AG10803 (cell line): ENCODE results near the gene IPCEF1.
"Not testable (repeated sequence)": the region's sequence is repeated elsewhere in the genome, so short reads cannot be mapped to it uniquely, and the experiment has no call there.

Source experiments
- DNase-seq: peaks from one replicate; pipeline ENCODE4 v3.0.0; 2010; ENCODE audit warnings: low read depth
- H3K4me3 ChIP-seq: 2 replicates; pipeline ENCODE4 v1.5.1; 2011; ENCODE audit warnings: mild to moderate bottlenecking, low read length, control low read depth
- TF ChIP-seq, protein P1 (sequence below): conservative IDR thresholded peaks from 2 replicates; pipeline ENCODE4 v1.5.1; 2011; ENCODE audit warnings: mild to moderate bottlenecking, low read length, control low read depth, inconsistent platforms

IPCEF1 gene

DNA sequence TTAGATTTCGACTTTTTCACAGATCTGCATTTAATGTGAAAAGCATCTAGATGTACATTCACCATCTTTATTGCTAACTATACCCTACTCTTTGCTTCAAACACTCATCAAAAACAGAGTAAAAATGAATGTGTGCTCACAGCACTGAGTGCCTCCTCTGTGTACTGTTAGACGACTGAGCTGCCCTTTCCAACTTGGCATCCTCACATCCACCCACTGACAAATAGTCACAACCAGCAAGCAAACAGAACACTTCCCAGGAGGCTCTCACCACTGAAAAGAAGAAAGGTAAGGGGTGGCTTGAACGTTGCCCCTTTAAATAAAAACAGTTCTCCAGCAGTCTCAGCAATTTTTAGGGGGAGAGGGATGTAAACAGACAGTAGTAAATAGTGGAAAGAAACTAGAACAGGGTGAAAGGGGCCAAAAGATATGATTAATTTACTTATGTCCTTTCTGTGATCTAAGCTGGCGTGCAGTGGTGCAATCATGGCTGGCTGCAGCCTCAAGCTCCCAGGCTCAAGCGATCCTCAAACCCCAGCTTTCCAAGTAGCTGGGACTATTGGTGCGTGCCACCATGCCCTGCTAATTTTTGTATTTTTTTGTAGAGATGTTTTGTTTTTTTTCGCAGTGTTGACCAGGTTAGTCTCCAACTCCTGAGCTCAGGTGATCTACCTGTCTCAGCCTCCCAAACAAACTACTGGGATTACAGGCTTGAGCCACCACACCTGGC lies 48.7 kb downstream of the IPCEF1 start:
- TF ChIP-seq, protein P1, sequence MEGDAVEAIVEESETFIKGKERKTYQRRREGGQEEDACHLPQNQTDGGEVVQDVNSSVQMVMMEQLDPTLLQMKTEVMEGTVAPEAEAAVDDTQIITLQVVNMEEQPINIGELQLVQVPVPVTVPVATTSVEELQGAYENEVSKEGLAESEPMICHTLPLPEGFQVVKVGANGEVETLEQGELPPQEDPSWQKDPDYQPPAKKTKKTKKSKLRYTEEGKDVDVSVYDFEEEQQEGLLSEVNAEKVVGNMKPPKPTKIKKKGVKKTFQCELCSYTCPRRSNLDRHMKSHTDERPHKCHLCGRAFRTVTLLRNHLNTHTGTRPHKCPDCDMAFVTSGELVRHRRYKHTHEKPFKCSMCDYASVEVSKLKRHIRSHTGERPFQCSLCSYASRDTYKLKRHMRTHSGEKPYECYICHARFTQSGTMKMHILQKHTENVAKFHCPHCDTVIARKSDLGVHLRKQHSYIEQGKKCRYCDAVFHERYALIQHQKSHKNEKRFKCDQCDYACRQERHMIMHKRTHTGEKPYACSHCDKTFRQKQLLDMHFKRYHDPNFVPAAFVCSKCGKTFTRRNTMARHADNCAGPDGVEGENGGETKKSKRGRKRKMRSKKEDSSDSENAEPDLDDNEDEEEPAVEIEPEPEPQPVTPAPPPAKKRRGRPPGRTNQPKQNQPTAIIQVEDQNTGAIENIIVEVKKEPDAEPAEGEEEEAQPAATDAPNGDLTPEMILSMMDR = no peak
- no peak for DNase-seq
- no peak overlapping the region for H3K4me3 ChIP-seq

DNA sequence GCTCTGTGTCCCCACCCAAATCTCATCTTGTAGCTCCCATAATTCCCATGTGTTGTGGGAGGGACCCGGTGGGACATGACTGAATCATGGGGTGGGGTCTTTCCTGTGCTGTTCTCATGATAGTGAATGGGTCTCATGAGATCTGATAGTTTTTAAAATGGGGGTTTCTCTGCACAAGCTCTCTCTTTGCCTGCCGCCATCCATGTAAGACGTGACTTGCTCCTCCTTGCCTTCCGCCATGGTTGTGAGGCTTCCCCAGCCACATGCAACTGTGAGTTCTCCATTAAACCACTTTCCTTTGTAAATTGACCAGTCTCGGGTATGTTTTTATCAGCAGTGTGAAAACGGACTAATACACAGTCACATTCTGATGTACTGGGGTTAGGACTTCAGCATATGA lies 49.5 kb downstream of the IPCEF1 start:
- H3K4me3 ChIP-seq, DNase-seq: not testable (repeated sequence)

DNA sequence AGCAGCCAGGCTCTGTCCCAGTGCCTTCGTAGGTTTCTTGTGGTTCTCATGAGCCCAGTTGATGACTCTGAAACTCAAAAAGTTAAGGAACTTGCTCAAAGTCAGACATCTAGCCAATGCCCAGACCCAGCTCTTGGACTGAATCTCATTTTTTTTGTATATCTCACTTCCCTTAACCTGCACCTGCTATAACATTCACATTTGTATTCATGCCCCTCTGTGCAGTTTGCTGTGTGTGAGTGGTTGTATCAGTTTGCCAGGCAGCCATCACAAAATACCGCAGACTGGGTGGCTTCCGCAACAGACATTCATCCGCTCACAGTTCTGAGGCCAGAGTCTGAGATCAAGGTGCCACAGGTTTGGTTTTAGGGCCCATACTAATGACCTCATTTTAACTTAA lies 49.9 kb downstream of the IPCEF1 start:
- TF ChIP-seq, protein P1 = no peak
- no peak overlapping the region for H3K4me3 ChIP-seq
- DNase-seq = no peak

DNA sequence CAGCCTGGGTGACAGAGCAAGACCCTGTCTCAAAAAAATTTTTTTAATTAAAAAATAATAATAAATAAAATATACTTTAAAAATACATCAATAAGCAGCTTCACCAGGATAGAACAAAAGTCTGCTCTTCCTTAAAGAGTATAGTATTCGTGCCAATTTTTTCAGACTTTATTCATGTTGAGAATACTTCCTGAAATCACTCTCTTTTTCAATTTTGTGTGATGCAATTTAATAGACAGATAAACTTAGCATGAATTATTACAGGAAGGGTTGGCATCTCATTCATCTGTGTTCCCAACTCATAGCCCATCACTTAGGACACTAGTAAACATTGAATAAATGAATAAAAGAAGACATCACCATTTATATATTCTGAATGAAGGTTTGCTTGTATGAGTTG lies 52.4 kb downstream of the IPCEF1 start:
- no peak for DNase-seq

DNA sequence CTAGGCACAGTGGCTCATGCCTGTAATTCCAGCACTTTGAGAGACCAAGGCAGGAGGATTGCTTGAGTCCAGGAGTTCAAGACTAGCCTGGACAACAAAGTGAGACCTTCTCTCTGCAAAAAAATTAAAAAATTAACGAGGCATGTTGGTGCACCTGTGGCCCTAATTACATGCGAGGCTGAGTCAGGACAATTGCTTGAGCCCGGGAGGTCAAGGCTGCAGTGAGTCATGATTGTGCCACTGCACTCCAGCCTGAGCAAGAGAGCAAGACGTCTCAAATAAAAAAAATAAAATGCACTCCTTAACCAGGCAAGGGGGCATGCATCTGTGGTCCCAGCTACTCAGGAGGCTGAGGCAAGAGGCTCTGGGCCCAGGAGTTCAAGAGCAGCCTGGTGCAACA lies 53.0 kb downstream of the IPCEF1 start:
- not testable (repeated sequence) for H3K4me3 ChIP-seq

More for the DNA sequence above, 52.4 kb downstream of the IPCEF1 start:
- H3K4me3 ChIP-seq = no peak overlapping the region
- TF ChIP-seq, protein P1 = no peak

DNA sequence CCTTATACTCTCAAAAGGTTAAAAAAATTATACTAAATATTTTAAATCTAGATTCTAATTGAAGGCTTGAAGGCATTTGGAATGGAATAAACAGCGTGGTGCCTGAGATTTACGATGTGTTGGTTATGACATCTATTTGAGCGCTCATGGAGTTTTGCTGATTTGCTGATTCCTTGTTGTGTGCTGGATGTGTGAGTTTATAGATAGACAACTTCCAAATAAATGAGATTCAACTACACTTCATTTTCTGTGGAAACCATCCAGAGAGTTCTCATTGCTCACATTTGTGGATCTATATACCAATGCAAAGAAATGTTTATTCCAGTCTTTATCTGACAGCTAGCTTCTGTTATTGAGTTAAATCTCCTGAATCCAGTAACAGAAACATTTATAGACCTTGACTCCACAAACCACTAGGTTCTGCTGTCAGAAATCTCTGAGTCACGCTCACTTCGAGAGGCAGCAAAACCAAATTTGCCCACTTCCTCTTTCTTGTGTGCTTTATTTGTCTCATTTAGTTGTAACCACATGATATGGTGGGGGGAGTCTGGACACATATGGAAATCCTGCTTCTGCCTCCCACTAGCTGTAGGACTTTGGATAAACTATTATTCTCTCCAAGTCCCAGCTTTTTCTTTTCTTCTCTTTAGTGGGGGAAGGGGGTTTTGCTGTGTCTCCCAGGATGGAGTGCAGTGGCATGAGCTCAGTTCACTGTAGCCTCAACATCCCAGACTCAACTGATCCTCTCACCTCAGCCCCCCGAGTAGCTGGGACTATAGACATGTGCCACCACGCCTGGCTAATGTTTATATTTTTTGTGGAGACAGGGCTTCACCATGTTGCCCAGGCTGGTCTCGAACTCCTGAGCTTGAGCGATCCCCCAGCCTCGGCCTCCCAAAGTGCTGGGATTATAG lies 54.5 kb downstream of the IPCEF1 start:
- no peak overlapping the region for H3K4me3 ChIP-seq
- TF ChIP-seq, protein P1 = no peak
- DNase-seq = peak; percentile 64

More for the DNA sequence above, 53.0 kb downstream of the IPCEF1 start:
- not testable (repeated sequence) for DNase-seq

DNA sequence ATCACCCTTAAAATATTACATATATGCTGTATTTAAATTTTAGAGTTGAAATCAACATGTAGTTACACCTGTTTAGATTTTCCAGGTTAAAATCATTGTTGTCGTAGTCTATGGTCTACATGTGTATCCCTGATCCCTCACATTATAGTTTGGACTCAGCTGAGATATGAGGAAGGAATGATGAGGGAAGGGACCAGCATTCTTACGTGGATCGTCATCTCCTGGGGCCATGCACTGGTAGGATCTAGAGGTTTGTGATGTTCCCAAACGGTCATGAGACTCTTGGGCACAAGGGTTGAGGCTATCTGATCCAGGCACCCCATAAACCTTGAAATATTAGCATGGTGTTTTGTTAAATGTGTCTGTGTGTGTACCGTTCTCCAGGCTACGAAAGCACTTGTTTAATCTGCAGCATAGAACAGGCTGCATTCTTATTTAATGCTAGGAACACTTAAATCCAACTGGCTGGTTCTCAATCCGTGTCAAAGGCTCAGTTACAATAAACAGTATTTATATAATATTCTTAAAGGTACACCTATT lies 55.4 kb downstream of the IPCEF1 start:
- no peak overlapping the region for H3K4me3 ChIP-seq
- DNase-seq = no peak
- TF ChIP-seq, protein P1 = no peak

DNA sequence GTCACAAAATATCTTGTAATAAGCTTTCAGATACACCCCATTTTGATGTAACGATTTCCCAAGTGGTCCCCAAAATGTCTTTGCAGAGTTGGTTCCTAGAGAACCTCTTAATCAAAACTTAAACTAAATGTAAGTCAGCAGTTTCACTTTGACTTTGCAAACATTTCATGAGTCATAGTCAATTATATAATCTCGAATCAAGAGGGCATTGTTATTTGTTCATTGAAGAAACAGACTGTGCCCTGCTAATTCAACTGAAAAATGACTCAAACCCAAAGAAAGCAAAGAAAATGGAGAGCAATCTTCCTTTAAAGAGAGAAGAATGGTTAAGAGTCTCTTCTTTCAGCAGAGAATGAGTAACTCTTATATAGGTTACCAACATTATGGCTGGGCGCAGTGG lies 58.3 kb downstream of the IPCEF1 start:
- no peak overlapping the region for H3K4me3 ChIP-seq
- peak; percentile 15 for DNase-seq
- TF ChIP-seq, protein P1 = no peak
